A549 (cell line): Measurements from ENCODE around the gene FGFBP2. TPM values are rescaled to one million over a fixed set of nuclear protein-coding genes. Genes with fewer than 3 reads are reported as not detected.

Experiments used
- ATAC-seq, 2 experiments: fragments of 200-7000 bp in 1 of 2; fragments of >200 bp in 1 of 2; cut with Nextera tagmentation in 1 of 2; cut with Tn5 transposase in 1 of 2; 3 replicates each; pipeline versions ENCODE4 v1.8.0 to v1.9.1; 2018 to 2020; ENCODE audit warnings: mild to moderate bottlenecking in 1 of 2, moderate library complexity in 1 of 2
- CTCF ChIA-PET: fragments of 300-600 bp; sonication (Branson Sonifier 250); formaldehyde crosslinking; extraction: SDS; loops from one replicate; lab custom pipeline; 2021; ENCODE audit warnings: antibody characterized with exemption, inconsistent platforms; lab: Yijun Ruan, JAX
- POLR2A ChIA-PET: fragments of 350-600 bp; formaldehyde crosslinking; extraction: SDS; loops from one replicate; lab custom pipeline; 2021; ENCODE audit warnings: antibody characterized with exemption, inconsistent platforms; lab: Yijun Ruan, JAX
- DNase-seq, 2 experiments: peaks; one replicate each; pipeline versions ENCODE4 v3.0.0 to v3.0.0-alpha.2; 2011 to 2016; ENCODE audit warnings: low read depth in 1 of 2, low spot score in 1 of 2
- FAIRE-seq: peaks from 2 replicates; lab custom pipeline; 2011; peaks lifted over from hg19 to GRCh38; lab: Jason Lieb, UNC
- H3K27ac ChIP-seq, 2 experiments: fragments of >200 bp; sonication (Bioruptor Twin); formaldehyde crosslinking; 3 replicates each; pipeline ENCODE4 v1.5.1; 2016 to 2017
- H3K4me1 ChIP-seq: fragments of >200 bp; sonication (Bioruptor Twin); formaldehyde crosslinking; 3 replicates; pipeline ENCODE4 v1.6.1; 2016
- H3K4me2 ChIP-seq: fragments of >200 bp; sonication (Bioruptor Twin); formaldehyde crosslinking; 3 replicates; pipeline ENCODE4 v1.6.1; 2016
- H3K4me3 ChIP-seq: fragments of >200 bp; sonication (Bioruptor Twin); formaldehyde crosslinking; 3 replicates; pipeline ENCODE4 v1.5.1; 2016
- H3K9me3 ChIP-seq: fragments of >200 bp; sonication (Bioruptor Twin); formaldehyde crosslinking; 3 replicates; pipeline ENCODE4 v1.6.1; 2016
- ATOH8 ChIP-seq: fragments of 250-450 bp; sonication (Bioruptor Pico); IDR thresholded peaks from 2 replicates; pipeline ENCODE4 v1.5.0; 2020; ENCODE audit warnings: low read depth, mild to moderate bottlenecking, moderate library complexity
- CEBPB ChIP-seq, 2 experiments: fragments of >200 bp in 1 of 2; sonication (Bioruptor Twin) in 1 of 2; formaldehyde crosslinking in 1 of 2; IDR thresholded peaks; 2 replicates each; pipeline ENCODE4 v1.6.1; 2012 to 2016
- EHMT2 ChIP-seq: fragments of 200-600 bp; sonication (generic); IDR thresholded peaks from 2 replicates; pipeline ENCODE4 v1.6.1; 2016; ENCODE audit warnings: antibody characterized with exemption, low read depth, mild to moderate bottlenecking, moderate library complexity
- EP300 ChIP-seq, 2 experiments: fragments of >200 bp; sonication (Bioruptor Twin); formaldehyde crosslinking; IDR thresholded peaks; 2 replicates in 1 of 2; 3 replicates in 1 of 2; pipeline ENCODE4 v1.6.1; 2016 to 2017
- FOSL2 ChIP-seq, 2 experiments: fragments of 450-650 bp in 1 of 2; fragments of >200 bp in 1 of 2; sonication (Bioruptor Twin) in 1 of 2; formaldehyde crosslinking; IDR thresholded peaks; 2 replicates each; pipeline versions ENCODE4 v1.5.0 to v1.6.1; 2016 to 2020; ENCODE audit warnings: mild to moderate bottlenecking in 1 of 2, moderate library complexity in 1 of 2
- GATA3 ChIP-seq: IDR thresholded peaks from 2 replicates; pipeline ENCODE4 v1.6.1; 2012; ENCODE audit warnings: borderline replicate concordance
- JUN ChIP-seq, 2 experiments: fragments of >200 bp; sonication (Bioruptor Twin); formaldehyde crosslinking; IDR thresholded peaks; 2 replicates in 1 of 2; 3 replicates in 1 of 2; pipeline ENCODE4 v1.6.1; 2016 to 2017
- JUNB ChIP-seq: fragments of >200 bp; sonication (Bioruptor Twin); formaldehyde crosslinking; IDR thresholded peaks from 2 replicates; pipeline ENCODE4 v1.6.1; 2016
- KDM1A ChIP-seq: fragments of 200-600 bp; sonication (generic); IDR thresholded peaks from 2 replicates; pipeline ENCODE4 v1.6.1; 2016; ENCODE audit warnings: low read depth, mild to moderate bottlenecking
- MAFK ChIP-seq: fragments of 450-650 bp; IDR thresholded peaks from 2 replicates; pipeline ENCODE4 v1.6.1; 2014; ENCODE audit not compliant: partially characterized antibody
- POLR2A ChIP-seq: IDR thresholded peaks from 2 replicates; pipeline ENCODE4 v1.6.1; 2012; ENCODE audit warnings: mild to moderate bottlenecking, low read length
- RAD21 ChIP-seq, 2 experiments: fragments of >200 bp in 1 of 2; sonication (Bioruptor Twin) in 1 of 2; formaldehyde crosslinking in 1 of 2; IDR thresholded peaks in 1 of 2; conservative IDR thresholded peaks in 1 of 2; 2 replicates in 1 of 2; 3 replicates in 1 of 2; pipeline ENCODE4 v1.6.1; 2012 to 2018; ENCODE audit warnings: inconsistent platforms in 1 of 2
- SREBF2 ChIP-seq: fragments of 450-650 bp; IDR thresholded peaks from 2 replicates; pipeline ENCODE4 v1.6.1; 2014; ENCODE audit warnings: mild to moderate bottlenecking, moderate library complexity
- ZFP36 ChIP-seq: fragments of 450-650 bp; IDR thresholded peaks from 2 replicates; pipeline ENCODE4 v1.6.1; 2014; ENCODE audit warnings: borderline replicate concordance; ENCODE audit not compliant: partially characterized antibody
- WGBS: methylation state at CpG from one replicate; pipeline ENCODE4 v1.1.6; 2017; ENCODE audit errors: missing lambda C conversion rate; 5-methylcytosine and 5-hydroxymethylcytosine counted together
- polyA plus RNA-seq, 4 experiments: library from polyadenylated mRNA; depleted of rRNA in 3 of 4; stranded (reverse); fragments of >200 nt; fragmentation: RNase III in 1 of 4; extraction: RNeasy Plus Mini Kit Qiagen cat#74134 plus additional on column Dnase treatment in 1 of 4; gene quantifications; 2 replicates in 3 of 4; 3 replicates in 1 of 4; pipeline ENCODE4 v1.2.3, GENCODE V29; 2011 to 2017
- TF ChIP-seq, protein P1 (sequence below): IDR thresholded peaks from 2 replicates; pipeline ENCODE4 v1.6.1; 2012
- TF ChIP-seq, protein P2 (sequence below): fragments of 150-350 bp; IDR thresholded peaks from 2 replicates; pipeline ENCODE4 v1.6.1; 2014; ENCODE audit warnings: low read depth, mild to moderate bottlenecking, low read length
- TF ChIP-seq, protein P3 (sequence below): fragments of >200 bp; sonication (Bioruptor Twin); formaldehyde crosslinking; IDR thresholded peaks from 2 replicates; pipeline ENCODE4 v1.6.1; 2016

FGFBP2 gene
- polyA plus RNA-seq, 2 of the 4 experiments (the other 2 are of a cell fraction) = not detected

- TF ChIP-seq ZFP36 (no peak), KDM1A (no peak), JUN (IDR thresholded peaks at IDR 0.05) (peak in 1 of 2 experiments; percentile 64; a peak in 2 of 5 replicates), SREBF2 (no peak), CEBPB (IDR thresholded peaks at IDR 0.05) (peak in 1 of 2 experiments; percentile 37; a peak in 1 of 4 replicates), EP300 (IDR thresholded peaks at IDR 0.05) (peak in 1 of 2 experiments; percentile 27; a peak in 1 of 5 replicates), GATA3 (peak; percentile 69; the same call in 1 of the 2 replicates), JUNB (peak; percentile 95), MAFK (peak; percentile 77), POLR2A (no peak), FOSL2 (IDR thresholded peaks at IDR 0.05) (peak; percentile 96), FOSL2 (CRISPR knock-in tag; IDR thresholded peaks at IDR 0.05) (peak; percentile 99), RAD21 (conservative IDR thresholded peaks at IDR 0.05 in 1 of 2, IDR thresholded peaks at IDR 0.05 in 1 of 2) (peak in 1 of 2 experiments; percentile 16; a peak in 1 of 5 replicates)
- TF ChIP-seq, protein P1, sequence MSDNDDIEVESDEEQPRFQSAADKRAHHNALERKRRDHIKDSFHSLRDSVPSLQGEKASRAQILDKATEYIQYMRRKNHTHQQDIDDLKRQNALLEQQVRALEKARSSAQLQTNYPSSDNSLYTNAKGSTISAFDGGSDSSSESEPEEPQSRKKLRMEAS = peak; percentile 50
- TF ChIP-seq, protein P2, sequence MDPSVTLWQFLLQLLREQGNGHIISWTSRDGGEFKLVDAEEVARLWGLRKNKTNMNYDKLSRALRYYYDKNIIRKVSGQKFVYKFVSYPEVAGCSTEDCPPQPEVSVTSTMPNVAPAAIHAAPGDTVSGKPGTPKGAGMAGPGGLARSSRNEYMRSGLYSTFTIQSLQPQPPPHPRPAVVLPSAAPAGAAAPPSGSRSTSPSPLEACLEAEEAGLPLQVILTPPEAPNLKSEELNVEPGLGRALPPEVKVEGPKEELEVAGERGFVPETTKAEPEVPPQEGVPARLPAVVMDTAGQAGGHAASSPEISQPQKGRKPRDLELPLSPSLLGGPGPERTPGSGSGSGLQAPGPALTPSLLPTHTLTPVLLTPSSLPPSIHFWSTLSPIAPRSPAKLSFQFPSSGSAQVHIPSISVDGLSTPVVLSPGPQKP = no peak
- peak overlapping the region; percentile 89 for H3K4me2 ChIP-seq
- H3K9me3 ChIP-seq = no peaks in the 10 kb centered on the region
- POLR2A ChIA-PET = interaction anchor here (2.1 kb wide), 1 partner anchor 15 kb away, joined by 11 read pairs; no protein-coding TSS in a partner anchor
- peak; percentile 63 to 90 for DNase-seq
- 5% methylated on average over 4 of the region's 4 CpGs for WGBS
- ATAC-seq = peak; percentile 97 to 99
- no peak overlapping the region for H3K4me3 ChIP-seq
- H3K4me1 ChIP-seq = peaks cover 39% of the 10 kb centered on the region
- CTCF ChIA-PET = interaction anchor here (1.0 to 3.4 kb wide), 6 partner anchors 26 to 441 kb away, joined by 3 to 24 read pairs (median 5); no protein-coding TSS in a partner anchor
- peak overlapping the region; percentile 87 for H3K27ac ChIP-seq
- FAIRE-seq = peak; percentile 98
Observed at GRCh38 chr4:15920723-15921591, 42.0 kb downstream of the FGFBP2 start.

- no peak for DNase-seq
- TF ChIP-seq EHMT2 (no peak), ATOH8 (no peak)
- TF ChIP-seq, protein P3, sequence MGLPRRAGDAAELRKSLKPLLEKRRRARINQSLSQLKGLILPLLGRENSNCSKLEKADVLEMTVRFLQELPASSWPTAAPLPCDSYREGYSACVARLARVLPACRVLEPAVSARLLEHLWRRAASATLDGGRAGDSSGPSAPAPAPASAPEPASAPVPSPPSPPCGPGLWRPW = no peak
- TF ChIP-seq, protein P2 = no peak
- no peak for ATAC-seq
- ChIA-PET POLR2A (interaction anchor here (0.6 kb wide), 1 partner anchor 27 kb away, joined by 3 read pairs; no protein-coding TSS in a partner anchor), CTCF (interaction anchor here (0.7 to 2.1 kb wide), 5 partner anchors 11 to 37 kb away, joined by 3 to 11 read pairs (median 4); no protein-coding TSS in a partner anchor)
- H3K4me2 ChIP-seq = no peak overlapping the region
- WGBS = 65% methylated on average over 4 of the region's 4 CpGs
- FAIRE-seq = no peak
- no peak overlapping the region for H3K4me3 ChIP-seq
- H3K9me3 ChIP-seq = no peaks in the 10 kb centered on the region
- H3K4me1 ChIP-seq = peaks cover 45% of the 10 kb centered on the region
- H3K27ac ChIP-seq = peak overlapping the region in 1 of 2 experiments; percentile 87; a peak in 4 of 6 replicates
Observed at GRCh38 chr4:15918484-15919129, 44.4 kb downstream of the FGFBP2 start.
